Pancreas (tissue), 10 donors: Measurements from ENCODE around the gene MAP7. TPM values are rescaled to one million over a fixed set of nuclear protein-coding genes. Genes with fewer than 3 reads are reported as not detected.

Experiments used
- ATAC-seq, 4 donors: fragments of 200-7000 bp; cut with Tn5 transposase; one replicate each; pipeline versions ENCODE4 v1.8.0 to v1.9.1; 2020; ENCODE audit warnings: mild to moderate bottlenecking in 4 of 4, moderate library complexity in 4 of 4
- DNase-seq, 6 donors: peaks; one replicate each; pipeline ENCODE4 v3.0.0-alpha.2; 2020
- FAIRE-seq: peaks from 2 replicates; lab custom pipeline; 2012; peaks lifted over from hg19 to GRCh38; lab: Jason Lieb, UNC
- H3K27ac ChIP-seq, 4 donors: fragments of 200-600 bp; sonication (generic); 1 replicate in 3 of 4; 2 replicates in 1 of 4; pipeline versions ENCODE4 v1.5.0 to v1.8.0; 2020
- H3K27me3 ChIP-seq, 4 donors: fragments of 200-600 bp; one replicate each; pipeline ENCODE4 v1.8.0; 2021
- H3K36me3 ChIP-seq, 3 donors: fragments of 200-600 bp; sonication (generic) in 1 of 3; one replicate each; pipeline versions ENCODE4 v1.5.0 to v1.8.0; 2020 to 2021
- H3K4me1 ChIP-seq, 3 donors: fragments of 200-600 bp; one replicate each; pipeline ENCODE4 v1.8.0; 2021
- H3K4me3 ChIP-seq, 4 donors: fragments of 200-600 bp; sonication (generic) in 2 of 4; one replicate each; pipeline versions ENCODE4 v1.5.0 to v1.8.0; 2020 to 2021
- H3K9me3 ChIP-seq, 4 donors: fragments of 200-600 bp; one replicate each; pipeline ENCODE4 v1.8.0; 2021
- WGBS, 2 donors: extraction: QIAGEN DNeasy Blood & Tissue Kit; methylation state at CpG; one replicate each; pipeline ENCODE4 v1.1.7; 2013; 5-methylcytosine and 5-hydroxymethylcytosine counted together
- intact Hi-C, 3 donors: fragments of 100-400 bp; cut with DNase I; formaldehyde crosslinking; loops; one replicate each; pipeline versions ENCODE4 v1.11.1 to v1.14.2; 2022
- polyA plus RNA-seq, 2 donors: library from polyadenylated mRNA; stranded (reverse); fragments of 200-250 nt; gene quantifications; one replicate each; pipeline ENCODE4 v1.2.3, GENCODE V29; 2013
- total RNA-seq, 6 donors: library from RNA; stranded (reverse); fragmentation: NEBNext Ultra II Directional in 4 of 6; extraction: Animal tissue kit (Norgen Biotek cat#: 25700) in 4 of 6; gene quantifications; one replicate each; pipeline versions ENCODE4 v1.2.1 to v1.2.4, GENCODE V29; 2021 to 2023
- TF ChIP-seq, protein P1 (sequence below), 4 donors: fragments of 200-600 bp; sonication (generic) in 3 of 4; IDR thresholded peaks; one replicate each; pipeline versions ENCODE4 v1.5.0 to v1.8.0; 2021; ENCODE audit warnings: antibody characterized with exemption in 4 of 4
- donor health status: healthy with polysubstance abuse.
- donor health status: DM: no; HTN: no; CAD: no; lungs with moderate emphysema.
- donor health status: DM: no; HTN: no; CAD: no.
- donor health status: control.
- donor health status: control.
- donor health status: Bipolar disorder and iron deficiency.
- donor health status: DM: yes; HTN: yes; CAD: no.
- donor health status: DM: no; HTN: no; CAD: no.
- donor health status: DM: no; HTN: no; CAD: no.
- donor health status: DM: yes; HTN: yes; CAD: no.

Gene MAP7
- total and polyA plus RNA-seq, 8 donors = 10.7 to 37.9 (median 24.9) TPM

DNA sequence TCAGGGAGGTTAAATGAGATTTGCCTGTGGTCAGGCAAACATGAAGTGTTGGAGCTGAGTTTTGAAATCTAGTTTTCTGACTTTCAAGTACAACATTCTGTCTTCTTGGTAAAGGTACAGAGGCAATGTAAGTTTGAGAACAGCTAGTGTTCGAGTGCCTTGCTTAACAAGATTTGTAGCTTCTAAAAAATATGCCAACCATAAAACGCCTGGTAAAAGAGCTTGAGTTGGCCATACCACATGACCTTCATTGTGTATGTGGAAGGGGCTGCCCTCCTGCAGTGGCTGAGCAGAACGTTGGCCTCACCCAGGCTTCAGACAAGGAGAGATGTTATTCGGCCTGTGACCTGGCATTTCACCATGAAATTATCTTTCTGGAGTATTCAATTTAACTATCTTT lies 86.5 kb downstream of the MAP7 start:
- Histone ChIP-seq H3K9me3 (no peaks in the 10 kb centered on the region), H3K27ac (no peak overlapping the region), H3K4me3 (no peak overlapping the region), H3K36me3 (no peaks in the 10 kb centered on the region), H3K27me3 (no peaks in the 10 kb centered on the region), H3K4me1 (peaks cover 0 to 10% (median 0%) of the 10 kb centered on the region in 3 donors)
- 76 to 86% methylated on average over 4 of the region's 4 CpGs for WGBS, 2 donors
- TF ChIP-seq, protein P1, sequence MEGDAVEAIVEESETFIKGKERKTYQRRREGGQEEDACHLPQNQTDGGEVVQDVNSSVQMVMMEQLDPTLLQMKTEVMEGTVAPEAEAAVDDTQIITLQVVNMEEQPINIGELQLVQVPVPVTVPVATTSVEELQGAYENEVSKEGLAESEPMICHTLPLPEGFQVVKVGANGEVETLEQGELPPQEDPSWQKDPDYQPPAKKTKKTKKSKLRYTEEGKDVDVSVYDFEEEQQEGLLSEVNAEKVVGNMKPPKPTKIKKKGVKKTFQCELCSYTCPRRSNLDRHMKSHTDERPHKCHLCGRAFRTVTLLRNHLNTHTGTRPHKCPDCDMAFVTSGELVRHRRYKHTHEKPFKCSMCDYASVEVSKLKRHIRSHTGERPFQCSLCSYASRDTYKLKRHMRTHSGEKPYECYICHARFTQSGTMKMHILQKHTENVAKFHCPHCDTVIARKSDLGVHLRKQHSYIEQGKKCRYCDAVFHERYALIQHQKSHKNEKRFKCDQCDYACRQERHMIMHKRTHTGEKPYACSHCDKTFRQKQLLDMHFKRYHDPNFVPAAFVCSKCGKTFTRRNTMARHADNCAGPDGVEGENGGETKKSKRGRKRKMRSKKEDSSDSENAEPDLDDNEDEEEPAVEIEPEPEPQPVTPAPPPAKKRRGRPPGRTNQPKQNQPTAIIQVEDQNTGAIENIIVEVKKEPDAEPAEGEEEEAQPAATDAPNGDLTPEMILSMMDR (IDR thresholded peaks at IDR 0.05) = no peak
- intact Hi-C loops = no loop called here
- no peak for FAIRE-seq
- DNase-seq = no peak
- ATAC-seq = no peak

GRCh38 chr6:136446579-136447187 lies 103.5 kb downstream of the MAP7 start:
- TF ChIP-seq, protein P1 (IDR thresholded peaks at IDR 0.05) = no peak
- FAIRE-seq (no peak), ATAC-seq (no peak), DNase-seq (no peak)
- H3K9me3 ChIP-seq = no peaks in the 10 kb centered on the region
- no peaks in the 10 kb centered on the region for H3K27me3 ChIP-seq
- no peak overlapping the region for H3K4me3 ChIP-seq
- WGBS, 2 donors = 80 to 83% methylated on average over 2 of the region's 2 CpGs
- H3K27ac ChIP-seq = no peak overlapping the region
- no peaks in the 10 kb centered on the region for H3K36me3 ChIP-seq
- intact Hi-C loops = no loop called here
- H3K4me1 ChIP-seq = peaks cover 6 to 16% (median 10%) of the 10 kb centered on the region in 3 donors

DNA sequence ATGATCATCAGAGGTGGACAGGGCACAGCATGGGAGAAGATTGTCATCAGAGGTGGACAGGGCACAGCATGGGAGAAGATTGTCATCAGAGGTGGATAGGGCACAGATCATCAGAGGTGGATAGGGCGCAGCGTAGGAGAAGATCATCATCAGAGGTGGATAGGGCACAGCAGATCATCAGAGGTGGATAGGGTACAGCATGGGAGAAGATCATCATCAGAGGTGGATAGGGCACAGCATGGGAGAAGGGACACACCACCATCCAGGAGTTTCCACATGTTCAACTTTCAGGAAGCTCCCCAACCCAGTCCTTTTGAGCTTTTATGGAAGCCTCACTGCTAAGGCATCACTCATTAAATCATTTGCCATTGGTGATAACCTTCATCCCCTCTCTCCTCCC lies 104.1 kb downstream of the MAP7 start:
- Histone ChIP-seq H3K9me3 (no peaks in the 10 kb centered on the region), H3K27ac (no peak overlapping the region), H3K4me1 (peaks cover 7 to 16% (median 10%) of the 10 kb centered on the region in 3 donors), H3K36me3 (no peaks in the 10 kb centered on the region), H3K4me3 (no peak overlapping the region), H3K27me3 (no peaks in the 10 kb centered on the region)
- TF ChIP-seq, protein P1 (IDR thresholded peaks at IDR 0.05) = no peak
- 98 to 100% methylated on average over 2 of the region's 2 CpGs for WGBS, 2 donors
- intact Hi-C loops = no loop called here
- FAIRE-seq = no peak
- peak in 1 of 4 donors; percentile 20 for ATAC-seq
- no peak for DNase-seq

DNA sequence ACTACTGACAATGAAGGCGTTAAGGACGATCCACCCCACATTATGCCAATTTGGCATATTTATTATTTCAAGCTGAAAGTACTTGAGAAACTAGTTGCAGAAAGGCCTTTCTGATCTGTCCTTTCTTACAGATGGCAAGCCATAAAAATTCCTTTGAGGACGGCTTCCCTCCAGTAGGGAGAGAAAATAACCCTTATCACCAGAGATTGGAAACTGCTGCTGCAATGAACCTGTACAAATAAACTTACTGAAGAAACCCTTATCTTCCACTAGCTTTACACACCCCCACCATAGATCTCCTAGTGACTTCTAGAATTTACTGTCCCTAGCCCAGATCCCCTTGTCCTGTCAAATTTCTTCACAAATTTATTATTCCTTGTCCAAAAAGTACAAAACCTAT lies 105.2 kb downstream of the MAP7 start:
- no peak for FAIRE-seq
- Histone ChIP-seq H3K36me3 (no peaks in the 10 kb centered on the region), H3K27me3 (no peaks in the 10 kb centered on the region), H3K4me3 (no peak overlapping the region), H3K27ac (peak overlapping the region in 2 of 4 donors; percentile 38 to 44), H3K9me3 (no peaks in the 10 kb centered on the region), H3K4me1 (peaks cover 18 to 22% (median 19%) of the 10 kb centered on the region in 3 donors)
- intact Hi-C loops = no loop called here
- TF ChIP-seq, protein P1 (IDR thresholded peaks at IDR 0.05) = no peak
- peak; percentile 47 to 93 (median 74) for ATAC-seq
- DNase-seq = no peak
- 15 to 17% methylated on average over 3 of the region's 3 CpGs for WGBS, 2 donors

- intact Hi-C loops = no loop called here
- FAIRE-seq (no peak), ATAC-seq (peak in 2 of 4 donors; percentile 23 to 24), DNase-seq (no peak)
- TF ChIP-seq, protein P1 (IDR thresholded peaks at IDR 0.05) = no peak
- H3K4me3 ChIP-seq = no peak overlapping the region
- H3K36me3 ChIP-seq = no peaks in the 10 kb centered on the region
- peaks cover 20 to 31% (median 28%) of the 10 kb centered on the region in 3 donors for H3K4me1 ChIP-seq
- no peaks in the 10 kb centered on the region for H3K27me3 ChIP-seq
- H3K27ac ChIP-seq = peak overlapping the region in 3 of 4 donors; percentile 38 to 79 (median 75)
- 31 to 32% methylated on average over 2 of the region's 2 CpGs for WGBS, 2 donors
- no peaks in the 10 kb centered on the region for H3K9me3 ChIP-seq
These were observed 110.0 kb downstream of the MAP7 start for GRCh38 chr6:136440203-136440602.
